NCI-H526 (cell line): ENCODE results near the gene CCDC83.

ENCODE experiments used
- DNase-seq, 2 experiments: peaks; one replicate each; lab custom pipeline; 2025; lab: John Stamatoyannopoulos, UW

Gene CCDC83

DNA sequence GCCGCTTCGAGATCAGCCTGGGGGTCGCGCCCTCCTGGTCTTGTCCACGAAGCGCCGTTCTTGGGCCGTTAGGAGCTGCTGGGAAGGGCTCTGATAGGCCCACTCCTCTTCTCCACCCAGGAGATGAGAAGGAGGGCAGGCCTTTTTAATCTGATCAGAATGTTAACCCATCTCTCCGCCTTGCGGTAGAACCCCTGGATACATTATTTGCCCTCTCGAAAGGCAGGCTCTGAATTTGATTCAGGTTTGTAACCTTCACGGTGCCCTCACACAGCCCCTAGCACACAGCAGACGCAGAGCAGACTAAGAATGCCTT is at the start of gene CCDC83:
Gene CCDC83 (plus strand): TSS at position 43 of the 316 bp plus-strand sequence. CDS start 9,741 bp downstream, outside the sequence.
- DNase-seq: no peak

DNA sequence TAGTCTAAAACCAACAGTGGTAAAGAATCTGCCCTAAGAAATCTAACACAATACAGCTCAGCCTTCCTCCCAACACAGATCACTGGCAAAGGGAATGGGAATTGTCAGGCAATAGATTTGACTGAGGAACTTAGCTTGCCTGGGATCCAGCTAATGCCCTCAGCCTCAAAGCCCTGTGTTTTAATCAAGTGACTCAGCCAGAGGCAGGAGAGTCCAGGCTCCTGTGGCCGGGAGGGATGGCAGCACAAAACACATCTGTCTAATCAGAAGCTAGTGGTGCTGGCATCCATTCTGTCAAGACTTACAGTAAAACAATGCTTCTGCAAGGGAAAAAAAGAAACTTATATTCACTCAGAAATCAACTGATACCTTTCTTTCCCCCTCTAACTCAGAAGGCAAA is 49.8 kb upstream of the CCDC83 start:
- DNase-seq: no peak

DNA sequence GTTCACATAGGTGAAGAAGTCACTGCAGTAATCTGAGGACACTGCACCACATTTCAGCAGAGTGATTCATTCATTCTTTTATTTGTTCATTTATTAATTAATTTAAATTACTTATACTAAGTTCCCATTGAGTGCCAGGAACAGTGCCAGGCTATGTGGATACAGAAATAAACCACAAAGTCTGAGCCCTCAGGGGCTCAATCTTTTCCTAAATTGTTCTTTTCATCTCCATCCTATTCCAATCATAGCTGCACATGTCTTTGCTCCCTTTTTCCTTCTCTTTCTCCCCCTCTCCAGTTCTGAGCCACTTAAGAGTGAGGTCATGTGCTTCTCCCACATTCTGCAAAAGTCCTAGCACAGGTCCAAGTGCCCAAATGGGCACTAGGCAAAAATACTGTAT is 49.2 kb upstream of the CCDC83 start:
- no peak for DNase-seq

DNA sequence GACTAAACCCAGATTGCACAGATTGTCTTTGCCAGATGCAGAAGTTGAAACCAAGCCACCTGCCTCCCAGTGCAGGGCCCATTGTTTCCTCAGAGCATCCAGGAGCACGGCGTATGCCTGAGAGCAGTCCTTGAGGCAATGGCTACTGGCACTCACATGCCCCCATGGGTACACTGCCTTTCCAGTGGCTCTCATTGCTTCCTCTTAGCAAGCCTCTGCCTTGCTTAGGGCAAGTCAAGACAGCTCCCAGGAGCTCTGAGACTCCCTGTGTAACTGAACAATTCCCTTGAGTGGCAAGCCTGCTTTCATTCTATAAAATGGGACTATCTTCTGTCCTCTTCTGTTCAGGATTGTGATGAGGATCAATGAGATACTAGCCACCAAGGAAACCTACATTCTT is 48.3 kb upstream of the CCDC83 start:
- DNase-seq: no peak

DNA sequence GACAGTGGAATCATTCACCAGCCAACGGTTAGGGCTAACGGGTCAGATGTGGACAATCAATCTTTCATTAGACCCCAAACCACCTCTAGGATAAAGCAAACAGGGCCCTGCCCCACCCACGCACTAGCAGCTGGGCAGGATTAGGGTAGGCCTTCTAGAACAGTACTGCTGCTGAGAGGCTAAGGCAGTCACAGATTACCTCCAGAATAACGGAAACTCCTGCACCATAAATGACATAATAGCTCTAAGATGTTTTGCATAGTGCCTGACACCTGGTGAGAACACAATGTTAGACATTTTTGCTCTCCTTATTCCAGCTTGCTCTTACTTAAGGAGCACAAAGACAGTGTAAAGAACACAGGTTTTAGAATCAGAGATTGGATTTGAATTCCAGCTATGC is 46.0 kb upstream of the CCDC83 start:
- peak; percentile 12 to 34 for DNase-seq

DNA sequence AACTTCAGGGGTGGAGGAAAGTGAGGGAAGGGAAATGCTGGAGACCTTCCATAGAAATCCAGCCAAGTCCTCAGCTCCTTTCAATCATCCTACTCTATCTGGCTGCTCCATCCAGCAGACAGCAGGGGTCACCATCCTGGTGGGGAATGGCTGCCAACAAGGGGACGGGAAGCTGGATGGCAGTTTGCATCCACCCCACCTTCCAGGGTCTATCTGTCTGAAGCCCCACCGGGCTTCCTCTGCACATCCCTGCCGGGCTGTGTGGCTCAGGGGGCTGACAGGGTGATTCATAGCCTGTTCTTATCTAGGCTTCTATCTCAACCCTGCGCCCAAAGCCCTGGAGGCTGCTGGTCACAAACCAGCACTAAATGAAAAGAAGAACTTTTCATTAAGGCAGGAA is 45.3 kb upstream of the CCDC83 start:
- DNase-seq: peak in 1 of 2 experiments; percentile 55

DNA sequence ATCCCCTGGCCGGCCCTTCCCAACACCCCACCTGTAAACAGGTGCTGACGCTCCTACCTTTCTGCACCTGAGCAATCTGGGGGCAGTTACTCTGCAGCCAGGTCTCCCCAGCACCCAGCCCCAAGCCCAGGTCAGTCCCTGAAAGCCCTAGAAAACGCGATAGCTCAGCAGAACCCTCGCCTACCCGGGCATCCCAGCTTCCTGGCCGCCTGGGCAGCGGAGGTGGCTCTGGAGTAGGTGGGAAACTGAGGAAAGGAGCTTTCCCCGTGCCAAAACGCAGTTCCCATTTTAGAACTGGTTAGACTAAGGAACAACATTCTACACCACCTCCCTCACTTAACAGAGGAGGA is 44.7 kb upstream of the CCDC83 start:
- DNase-seq: no peak

DNA sequence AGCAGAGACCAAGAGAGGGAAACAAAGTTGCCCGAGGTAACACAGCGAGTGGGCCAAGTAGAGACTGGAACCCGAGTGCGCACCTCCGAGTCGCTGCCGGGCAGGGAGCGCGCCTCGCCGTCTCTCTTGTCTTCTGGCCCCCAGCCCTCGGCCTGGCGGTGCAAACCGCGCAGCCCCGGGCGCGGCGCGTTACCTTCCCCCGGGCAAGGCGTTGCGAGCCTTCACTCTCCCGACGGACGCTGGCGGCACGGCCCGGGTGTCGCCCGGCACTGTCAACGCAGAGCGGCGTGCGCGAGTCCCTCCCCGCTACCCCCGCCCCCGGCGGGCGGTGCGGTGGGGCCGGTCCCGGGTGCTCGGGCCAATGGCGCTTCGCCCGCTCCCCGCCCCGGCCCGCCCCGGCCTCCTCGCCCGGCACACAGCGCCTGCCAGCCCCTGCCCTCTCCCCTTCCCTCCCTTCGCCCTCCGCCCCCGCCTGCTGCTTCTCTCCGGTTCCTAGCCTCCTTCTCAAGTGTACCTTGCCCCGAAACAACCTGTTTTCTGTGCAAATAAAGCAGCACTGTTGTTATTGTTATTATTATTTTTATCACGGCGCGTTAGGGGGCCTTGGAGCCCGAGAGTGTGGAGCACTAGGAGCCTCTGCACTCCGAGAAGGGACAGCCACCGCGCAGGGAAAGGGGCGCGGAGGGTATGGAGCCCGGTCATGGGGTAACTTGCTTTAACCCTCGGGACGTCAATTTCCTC is 44.1 kb upstream of the CCDC83 start, which contains the start of gene SYTL2:
Gene SYTL2 (minus strand): TSS at position 271 of the 741 bp plus-strand sequence. CDS start 53,416 bp downstream, outside the sequence.
- DNase-seq: peak in 1 of 2 experiments; percentile 87

DNA sequence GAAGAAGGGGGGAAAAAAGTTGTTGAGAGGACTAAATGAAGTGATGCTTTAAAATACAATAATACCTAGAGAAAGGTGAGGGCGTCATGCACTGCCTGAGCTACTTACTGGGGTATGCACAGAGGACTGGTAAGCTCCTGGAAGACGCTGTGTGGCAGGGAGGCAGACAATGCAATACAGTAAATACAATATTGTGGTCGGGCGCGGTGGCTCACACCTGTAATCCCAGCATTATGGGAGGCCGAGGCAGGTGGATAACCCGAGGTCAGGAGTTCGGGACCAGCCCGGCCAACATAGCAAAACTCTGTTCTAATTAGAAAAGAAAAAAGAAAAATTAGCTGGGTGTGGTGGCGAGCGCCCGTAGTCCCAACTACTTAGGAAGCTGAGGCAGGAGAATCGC is 43.6 kb upstream of the CCDC83 start:
- no peak for DNase-seq

DNA sequence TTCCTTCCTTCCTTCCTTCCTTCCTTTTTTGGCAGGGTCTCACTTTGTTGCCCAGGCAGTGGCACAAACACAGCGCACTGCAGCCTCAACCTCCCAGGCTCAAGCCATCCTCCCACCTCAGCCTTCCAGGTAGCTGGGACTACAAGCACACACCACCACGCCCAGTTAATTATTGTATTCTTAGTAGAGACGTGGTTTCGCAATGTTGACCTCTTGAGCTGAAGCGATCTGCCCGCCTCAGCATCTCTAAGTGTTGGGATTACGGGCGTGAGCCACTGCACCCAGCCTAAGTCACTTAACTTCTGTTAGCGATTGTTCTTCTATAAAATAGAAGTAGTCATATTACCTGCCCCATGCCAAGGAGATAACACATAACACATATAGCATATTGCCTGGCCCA is 41.5 kb upstream of the CCDC83 start:
- DNase-seq: no peak

DNA sequence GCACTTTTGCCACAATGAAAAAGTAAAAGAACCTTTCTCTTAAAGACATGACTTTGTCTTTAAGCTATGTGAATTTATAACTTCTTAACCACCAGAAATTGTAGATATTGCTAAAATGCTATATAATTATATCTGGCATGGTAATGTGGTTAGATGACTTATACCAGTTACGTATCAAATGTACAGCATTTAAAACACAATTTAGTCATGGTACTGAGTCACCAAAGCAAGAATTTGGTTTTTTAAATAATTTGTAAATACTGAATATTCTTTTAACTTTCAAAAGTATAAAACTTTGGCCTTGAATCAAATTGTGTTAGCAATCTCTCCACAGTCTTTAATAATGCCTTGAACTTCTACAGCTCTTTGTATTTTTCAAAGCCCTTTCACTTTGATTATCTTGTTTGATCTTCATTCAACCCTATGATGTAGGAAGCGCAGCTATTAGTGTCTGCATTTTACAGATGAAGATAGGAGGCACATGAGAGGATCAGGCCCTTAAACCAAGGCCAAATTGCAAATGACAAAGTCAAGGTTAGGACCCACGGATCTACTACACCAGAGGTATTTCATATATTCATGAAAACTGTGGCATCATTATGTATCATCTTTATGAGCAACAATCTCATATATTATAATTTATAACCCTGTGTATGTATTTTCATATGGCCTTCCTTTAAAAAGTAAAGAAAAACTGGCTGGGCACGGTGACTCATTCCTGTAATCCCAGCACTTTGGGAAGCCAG is 39.8 kb upstream of the CCDC83 start:
- no peak for DNase-seq

DNA sequence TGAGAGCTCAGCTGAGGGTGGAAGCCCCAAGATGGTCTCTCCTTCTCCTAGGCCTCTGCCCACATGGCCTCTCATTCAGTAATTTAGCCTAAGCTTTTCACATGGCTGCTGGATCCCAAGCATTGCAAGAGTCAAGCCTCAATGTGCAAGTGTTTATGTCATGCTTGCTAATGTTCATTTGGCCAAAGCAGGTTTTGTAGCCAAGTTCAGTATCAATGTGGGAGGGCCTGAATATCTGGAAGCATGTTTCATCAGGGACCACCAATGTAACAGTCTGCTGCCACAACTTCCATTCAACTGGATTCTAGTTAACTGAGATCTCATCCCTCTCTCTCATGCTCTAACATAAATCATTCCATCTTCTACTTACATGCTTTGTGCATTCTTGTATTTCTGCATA is 35.7 kb upstream of the CCDC83 start:
- no peak for DNase-seq

DNA sequence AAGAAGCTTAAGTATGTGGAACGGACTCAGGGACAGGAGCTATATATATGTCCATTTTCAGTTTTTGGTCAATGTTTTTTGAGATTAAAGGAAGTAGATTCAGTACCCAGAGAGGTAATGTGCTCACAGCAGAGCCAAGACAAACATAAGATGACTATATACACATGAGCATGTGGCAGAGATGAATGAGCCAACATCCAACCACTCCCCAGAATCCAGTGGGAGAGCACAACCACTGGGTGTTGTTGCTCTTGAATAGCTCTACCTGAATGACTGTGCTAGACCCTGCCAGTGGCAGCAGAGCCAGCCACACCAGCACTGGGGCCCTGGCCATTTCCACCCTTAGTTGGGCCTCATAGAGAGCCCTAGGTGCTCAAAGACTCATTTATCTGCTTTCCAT is 33.5 kb upstream of the CCDC83 start:
- no peak for DNase-seq

DNA sequence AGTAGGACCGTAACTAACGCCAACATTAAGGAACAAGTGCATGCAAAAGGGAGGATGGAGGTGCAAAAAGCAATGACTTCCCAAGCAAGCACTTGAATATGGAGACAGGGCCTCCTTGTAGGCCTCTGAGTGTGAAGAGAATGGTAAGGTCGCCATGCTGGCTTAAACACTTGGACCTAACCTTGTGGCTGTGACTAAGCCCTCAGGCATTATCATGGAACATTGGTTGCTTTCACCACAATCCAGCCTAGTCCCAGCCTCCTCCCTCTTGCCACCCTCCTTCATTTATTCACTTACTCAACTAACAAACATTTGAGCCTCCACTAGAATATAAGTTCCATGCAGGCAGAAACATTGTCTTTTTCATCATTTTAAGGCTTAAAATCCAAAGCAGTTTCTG is 32.4 kb upstream of the CCDC83 start:
- DNase-seq: no peak

DNA sequence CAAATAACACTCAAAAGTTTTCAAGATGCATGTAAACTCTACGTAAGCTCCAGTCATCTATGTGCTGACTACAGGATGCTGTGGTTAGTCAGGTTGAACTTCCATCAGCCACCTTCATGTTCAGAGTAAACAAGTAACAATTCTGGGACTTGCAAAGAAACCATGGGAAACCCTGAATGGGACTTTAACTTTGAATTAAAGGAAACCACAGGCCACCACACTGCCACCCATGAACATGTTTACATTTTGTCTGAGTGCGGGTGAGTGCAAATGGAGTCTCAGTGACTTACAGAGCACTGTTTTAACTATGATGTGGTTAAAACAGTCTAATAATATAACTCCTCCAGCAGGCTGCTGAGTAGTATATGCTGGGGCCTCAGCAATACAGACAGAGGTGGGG is 31.4 kb upstream of the CCDC83 start:
- DNase-seq: no peak

DNA sequence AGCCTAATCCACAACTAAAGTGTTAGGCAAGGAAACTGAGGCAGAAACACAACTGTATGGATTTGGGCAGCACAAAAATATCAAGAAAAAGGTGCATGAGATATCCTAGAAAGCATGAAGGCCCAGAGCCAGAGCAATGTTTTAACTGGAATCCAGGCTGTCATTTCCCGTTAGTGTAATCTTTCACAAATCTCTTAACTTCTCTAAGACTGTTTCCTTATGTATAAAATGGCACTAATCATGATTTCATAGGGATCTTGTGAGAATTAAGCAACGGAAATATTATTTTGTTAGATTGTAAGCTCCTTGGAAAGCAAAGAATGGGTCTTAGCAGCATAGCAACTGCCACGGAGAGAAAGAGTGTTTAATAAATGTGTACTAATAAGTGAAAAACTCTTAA is 29.6 kb upstream of the CCDC83 start:
- DNase-seq: no peak

DNA sequence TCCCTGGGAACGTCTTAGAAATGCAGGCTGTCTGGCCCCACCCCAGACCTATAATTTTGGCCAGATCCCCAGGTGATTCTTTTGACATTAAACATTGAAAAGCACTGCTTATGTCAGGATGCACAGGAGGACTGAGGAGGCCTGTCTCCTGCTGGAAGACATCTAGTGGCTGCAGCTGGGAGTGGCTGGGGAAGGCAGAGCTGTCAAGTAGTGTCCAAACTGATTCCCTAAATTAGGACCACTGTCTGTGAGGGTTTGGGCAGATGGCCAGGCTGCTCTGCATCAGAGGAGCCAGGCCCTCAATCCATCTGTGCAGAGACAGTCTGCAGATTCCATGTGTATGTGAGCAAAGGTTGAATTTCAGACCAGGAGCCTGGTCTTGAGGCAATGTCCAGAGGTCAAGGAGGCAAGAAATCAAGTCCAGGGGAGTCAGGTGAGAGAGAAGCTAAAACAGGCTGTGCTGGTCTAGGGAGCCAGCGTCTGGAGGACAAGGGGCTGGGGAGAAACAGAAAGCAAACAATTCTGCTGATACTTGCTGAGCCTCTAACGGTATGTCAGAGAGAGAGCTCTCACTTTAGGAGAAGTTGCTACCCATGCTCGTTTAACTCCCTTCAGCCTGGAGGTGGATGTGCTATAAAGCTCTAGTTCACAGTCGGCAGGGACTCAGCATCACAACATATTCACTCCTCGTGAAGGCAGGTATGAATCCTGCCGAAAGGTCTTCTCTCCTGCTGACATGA is 28.9 kb upstream of the CCDC83 start:
- DNase-seq: peak in 1 of 2 experiments; percentile 44

DNA sequence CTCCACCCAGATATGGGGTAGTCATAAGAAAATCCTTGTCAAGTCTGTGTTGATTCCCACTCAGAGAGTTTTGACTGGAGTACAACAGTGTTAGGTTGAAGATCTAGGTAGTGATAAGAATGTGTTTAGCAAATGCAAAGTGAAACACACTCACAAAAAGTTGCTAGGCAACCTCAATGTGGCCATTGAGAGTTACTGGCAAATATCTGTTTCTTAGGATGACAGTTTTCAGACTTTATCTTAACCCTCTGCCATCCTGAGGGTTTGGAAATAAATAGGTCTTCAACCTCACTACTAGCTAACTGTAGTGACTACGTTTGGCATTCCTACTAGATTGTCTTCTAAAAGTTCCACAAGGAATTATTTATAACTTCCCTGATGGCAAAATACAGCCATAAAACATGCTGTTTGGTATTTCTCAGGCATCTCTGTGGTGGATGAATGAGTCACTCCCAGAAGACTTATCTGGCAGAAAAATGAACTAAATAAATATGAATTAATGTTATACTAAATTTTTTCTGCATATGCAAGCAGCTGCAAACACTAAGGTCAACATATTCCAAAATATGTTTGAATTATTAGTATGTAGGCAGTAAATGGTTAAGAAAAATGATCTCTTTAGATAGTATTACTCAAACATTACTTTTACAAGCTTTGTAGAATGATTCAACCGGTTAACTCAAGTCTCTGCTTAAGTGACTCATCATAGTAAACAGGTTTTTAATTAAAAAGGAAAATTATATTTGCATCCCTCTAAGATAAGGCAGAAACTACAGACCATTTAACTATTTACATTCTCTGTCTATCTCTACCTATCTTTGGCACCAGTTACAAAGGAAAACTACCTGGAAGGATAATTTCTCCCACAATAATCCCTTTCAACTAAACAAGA is 27.2 kb upstream of the CCDC83 start:
- peak; percentile 58 to 64 for DNase-seq

DNA sequence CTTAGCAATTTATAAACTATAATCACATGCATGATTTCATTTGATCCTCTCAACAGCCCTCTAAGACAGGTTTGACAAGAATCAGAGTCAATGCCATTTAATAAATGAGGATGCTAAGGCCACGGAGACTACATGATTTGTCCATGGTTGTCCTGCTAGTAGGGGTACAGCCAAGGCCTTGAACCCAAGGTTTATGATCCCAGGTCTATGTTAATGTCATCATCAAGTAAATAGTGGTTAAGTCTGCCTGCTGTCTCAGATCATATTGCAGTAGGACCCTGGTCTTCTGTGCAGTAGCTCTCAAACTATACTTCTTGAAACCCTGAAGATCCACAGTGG is 26.6 kb upstream of the CCDC83 start:
- no peak for DNase-seq

DNA sequence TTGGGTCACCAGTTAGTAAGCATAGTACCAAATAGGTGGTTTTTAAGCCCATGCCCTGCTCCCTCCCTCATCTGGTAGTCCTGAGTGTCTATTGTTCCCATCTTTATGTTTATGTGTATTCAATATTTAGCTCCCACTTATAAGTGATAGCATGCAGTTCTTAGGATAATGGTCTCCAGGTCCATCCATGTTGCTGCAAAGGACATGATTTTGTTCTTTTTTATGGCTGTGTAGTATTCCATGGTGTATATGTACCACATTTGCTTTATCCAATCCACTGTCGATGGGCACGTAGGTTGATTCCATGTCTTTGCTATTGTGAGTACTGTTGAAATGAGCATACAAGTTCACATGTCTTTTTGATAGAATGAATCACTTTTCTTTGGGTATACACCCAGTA is 26.0 kb upstream of the CCDC83 start:
- no peak for DNase-seq

DNA sequence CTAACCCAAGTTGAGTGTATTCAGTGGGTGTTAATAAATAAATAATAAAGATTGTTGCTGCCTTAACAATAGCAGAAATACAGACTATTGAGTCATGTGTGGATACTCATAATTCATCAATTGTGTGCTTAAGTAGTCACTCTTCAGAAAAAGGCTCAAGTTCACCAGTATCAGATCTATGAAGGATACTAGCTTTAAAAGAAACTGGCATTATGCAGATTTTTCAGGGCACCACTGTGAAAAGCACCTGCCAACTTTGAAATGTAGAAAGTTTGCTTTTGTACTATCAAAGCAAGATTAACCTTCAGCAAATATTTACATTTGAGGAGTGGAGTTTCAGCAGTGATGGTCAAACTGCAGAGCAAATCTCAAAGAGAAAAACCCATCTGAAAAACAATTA is 24.1 kb upstream of the CCDC83 start:
- no peak for DNase-seq

DNA sequence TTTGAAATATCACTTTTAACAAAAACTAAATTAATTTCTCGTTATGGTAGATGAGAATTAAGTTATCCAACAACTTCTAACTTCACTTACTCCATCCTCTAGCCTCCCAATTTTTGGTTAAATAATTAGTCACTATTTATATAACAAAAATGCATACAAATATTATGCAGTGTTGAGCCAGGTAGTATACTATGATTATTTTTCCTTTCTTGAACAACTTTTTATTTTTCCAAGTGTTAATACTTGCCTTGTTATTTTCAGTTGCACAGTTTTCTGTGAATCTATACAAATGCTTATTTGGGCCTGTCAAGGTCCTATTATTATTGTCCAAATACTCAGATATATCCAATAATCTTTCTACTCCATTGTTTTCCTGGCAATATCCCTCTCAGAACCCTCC is 19.9 kb upstream of the CCDC83 start:
- no peak for DNase-seq
